COLO668 (cell line): Measurements from ENCODE around the gene VPS8.
A peak's percentile ranks its signal among the peaks of the same experiment; 100 is the strongest.
"Not testable (repeated sequence)": the region's sequence is repeated elsewhere in the genome, so short reads cannot be mapped to it uniquely, and the experiment has no call there.

Experiments used
- DNase-seq: peaks from one replicate; lab custom pipeline; 2025; ENCODE audit not compliant: unreplicated experiment; lab: John Stamatoyannopoulos, UW

VPS8 gene

DNA sequence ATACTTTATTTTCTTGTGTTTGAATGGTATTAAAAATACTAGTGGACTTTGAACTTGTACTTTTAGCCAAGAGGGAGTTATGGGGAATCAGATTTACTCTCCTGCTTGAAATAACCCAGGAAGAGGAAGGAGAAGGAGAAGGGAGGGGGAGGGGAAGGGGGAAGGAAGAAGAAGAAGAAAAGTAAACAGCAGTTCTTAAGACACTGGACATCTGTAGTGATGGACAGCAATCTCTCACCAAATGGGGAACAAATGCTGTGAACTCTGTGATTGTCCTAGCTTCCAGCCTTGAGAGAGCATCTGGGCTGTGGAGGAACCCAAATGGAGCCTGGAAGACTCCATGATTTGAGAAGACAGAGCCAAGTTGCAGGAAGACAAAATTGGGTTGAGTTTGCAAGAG, 52.0 kb downstream of the VPS8 start:
- no peak for DNase-seq

DNA sequence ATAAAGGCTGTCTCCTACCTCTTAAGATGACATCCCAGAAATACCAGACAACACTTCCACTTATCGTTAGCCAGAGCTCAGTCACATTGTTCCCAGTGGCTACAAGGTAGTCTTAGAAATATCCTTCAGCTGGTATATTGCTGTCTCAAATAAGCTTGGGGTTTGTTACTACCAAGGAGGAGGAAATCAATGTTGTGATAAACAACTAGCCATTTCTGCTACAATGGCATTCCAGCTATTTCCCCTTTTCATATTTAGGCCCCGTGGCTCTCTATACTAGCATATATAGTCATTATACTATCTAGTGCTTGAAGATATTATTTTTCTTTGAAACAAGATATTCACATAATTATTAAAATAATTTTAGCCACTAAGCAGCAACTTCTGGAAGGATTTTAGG, 56.5 kb downstream of the VPS8 start:
- no peak for DNase-seq

DNA sequence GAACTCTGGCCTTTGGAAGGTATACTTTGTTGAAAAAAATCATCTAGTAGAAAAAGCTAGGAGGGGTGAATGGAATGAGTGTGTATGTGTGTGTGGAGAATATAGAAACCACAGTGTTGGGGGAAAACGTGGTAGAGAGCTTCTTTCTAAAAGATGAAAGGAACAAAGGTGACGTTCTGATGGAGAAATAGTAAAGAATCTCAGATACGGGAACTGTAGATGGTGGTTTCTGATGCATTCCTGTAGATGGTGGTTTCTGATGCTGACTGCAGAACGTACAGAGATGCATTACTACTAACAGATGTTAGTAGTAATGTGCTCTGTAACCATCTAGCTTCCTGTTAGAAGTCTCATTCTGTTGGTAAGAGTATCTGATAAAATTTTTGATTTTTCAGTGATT, 60.2 kb downstream of the VPS8 start:
- DNase-seq = no peak

DNA sequence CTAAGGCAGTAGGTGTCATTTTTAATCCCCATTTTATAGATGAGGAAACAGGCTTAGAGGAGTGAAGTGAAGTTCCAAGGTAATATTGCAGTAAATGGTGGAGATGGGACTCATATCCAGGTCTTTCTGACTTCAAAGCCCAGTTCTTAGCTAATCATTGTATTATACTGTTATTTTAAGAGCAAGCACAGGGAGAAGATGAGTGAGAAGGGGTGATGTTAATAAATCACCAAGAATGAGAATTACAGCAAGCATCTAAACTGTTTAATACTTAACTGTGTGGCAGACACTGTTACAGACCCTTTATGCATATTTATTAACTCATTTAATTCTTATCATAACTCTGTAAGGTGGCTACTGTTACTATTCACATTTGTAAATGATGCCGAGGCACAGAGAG, 61.2 kb downstream of the VPS8 start:
- no peak for DNase-seq

DNA sequence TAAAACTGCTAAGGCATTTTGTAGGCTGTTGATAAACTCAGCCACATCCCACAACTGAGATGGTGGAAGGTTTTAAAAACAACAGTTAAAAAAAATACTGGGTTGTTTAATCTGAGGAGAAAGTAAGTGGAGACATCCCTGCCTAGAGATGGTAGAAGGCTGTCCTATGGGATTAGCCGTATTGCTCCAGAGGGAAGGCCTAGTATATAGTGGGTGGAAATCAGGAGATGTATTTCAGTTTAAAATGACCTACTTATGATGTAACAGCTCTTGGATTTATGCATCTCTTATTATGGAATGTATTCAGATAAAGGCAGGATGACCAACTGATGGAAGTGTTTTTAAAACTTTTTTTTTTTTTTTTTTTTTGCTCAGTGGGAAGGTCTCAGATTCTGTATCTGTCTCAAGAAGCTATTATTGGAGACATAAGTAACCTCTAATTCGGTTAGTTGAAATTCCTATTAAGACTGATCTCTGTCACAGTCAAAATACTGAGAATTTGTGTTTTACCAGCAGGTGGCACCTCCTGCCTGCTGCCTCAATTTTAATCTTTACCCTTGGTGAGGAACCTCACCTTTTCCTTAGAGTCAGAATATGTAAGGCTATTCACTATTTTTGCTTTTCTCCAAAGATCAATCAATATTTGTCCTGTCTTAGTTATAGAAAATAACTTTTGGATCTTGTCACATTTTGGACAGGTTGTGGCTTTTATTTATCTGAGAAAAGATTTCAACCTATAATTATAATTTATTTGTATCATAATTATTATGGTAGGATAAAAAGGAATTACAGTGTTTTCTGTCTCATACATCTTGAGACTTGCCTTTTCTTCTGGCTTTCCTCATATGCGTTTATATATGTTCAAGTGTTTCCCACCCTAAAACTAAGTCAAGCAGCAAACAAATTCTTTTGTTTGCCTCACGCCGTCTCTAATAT, 63.0 kb downstream of the VPS8 start:
- peak; percentile 0 for DNase-seq

DNA sequence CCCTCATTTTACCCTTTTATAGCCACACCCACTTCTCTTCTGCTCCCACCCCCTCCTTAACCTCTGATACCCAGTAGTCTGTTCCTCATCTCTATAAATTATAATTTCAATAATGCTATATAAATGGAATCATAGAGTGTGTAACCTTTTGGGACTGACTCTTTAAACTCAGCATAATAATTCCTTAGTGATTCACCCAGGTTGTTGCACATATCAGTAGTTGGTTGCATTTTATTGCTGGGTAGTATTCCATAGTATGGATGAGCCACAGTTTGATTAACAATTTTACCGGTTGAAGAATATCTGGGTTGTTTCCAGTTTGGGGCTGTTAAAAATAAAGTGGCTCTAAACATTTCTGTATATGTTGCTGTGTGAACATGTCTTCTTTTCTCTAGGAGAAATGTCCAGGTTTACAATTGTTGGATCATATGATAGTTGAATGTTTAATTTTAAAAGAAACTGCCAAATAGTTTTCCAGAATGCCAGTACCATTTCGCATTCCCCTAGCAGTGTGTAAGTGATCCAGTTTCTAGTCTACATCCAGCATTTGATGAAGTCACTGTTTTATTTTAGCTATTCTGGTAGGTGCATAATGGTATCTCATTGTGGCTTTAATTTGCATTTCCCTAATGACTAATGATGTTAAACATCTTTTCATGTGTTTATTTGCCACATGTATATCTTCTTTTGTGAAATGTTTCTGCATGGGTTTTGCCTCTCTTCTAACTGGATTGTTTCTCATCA, 68.5 kb downstream of the VPS8 start:
- no peak for DNase-seq

DNA sequence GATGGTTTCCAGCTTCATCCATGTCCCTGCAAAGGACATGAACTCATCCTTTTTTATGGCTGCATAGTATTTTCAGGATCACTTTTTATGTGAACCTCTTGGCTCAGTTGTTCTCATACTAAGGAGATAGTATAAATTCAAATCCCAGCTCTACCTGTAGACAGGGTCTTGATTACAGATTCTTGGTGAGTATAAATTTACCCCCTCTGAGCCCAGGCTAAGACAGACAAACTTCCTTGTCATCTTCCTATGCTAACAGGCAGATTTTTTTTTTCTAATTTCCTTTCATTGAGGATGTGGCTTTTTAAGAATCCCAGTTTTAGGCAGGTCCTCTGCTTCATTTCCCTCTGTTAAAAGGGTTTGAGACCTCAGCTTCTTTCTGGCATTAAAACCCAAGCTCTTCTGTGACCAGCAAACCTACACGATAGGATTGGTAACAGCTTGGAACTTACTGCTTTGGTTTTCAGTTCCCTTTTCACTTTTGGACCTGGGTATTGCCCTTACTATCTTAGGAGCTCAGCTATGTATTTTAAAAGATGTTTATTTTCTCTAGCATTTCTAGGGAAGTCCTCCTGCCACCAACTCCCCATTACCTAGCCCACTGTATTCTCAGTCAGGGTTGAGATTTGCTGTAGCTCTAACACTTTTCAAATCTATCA, 72.5 kb downstream of the VPS8 start:
- DNase-seq = no peak

DNA sequence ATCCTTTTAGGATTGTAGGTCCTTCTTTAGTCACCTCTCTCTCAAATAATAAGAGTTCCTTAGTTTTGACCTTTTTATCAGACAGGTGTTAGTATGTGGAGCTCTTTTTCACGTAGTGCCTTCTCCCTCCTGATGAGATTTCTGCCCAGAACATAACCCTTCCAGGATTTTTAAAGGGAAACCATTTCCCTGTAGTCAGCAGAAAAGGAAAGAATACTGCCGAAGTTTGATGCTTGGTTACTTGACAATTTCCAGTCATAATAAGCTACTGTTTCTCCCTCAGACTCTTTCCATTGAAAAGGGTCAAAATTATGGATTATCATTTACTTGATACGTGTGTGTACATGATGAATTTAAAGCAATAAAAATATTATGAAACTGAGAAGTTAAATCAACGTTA, 73.1 kb downstream of the VPS8 start:
- DNase-seq = no peak

DNA sequence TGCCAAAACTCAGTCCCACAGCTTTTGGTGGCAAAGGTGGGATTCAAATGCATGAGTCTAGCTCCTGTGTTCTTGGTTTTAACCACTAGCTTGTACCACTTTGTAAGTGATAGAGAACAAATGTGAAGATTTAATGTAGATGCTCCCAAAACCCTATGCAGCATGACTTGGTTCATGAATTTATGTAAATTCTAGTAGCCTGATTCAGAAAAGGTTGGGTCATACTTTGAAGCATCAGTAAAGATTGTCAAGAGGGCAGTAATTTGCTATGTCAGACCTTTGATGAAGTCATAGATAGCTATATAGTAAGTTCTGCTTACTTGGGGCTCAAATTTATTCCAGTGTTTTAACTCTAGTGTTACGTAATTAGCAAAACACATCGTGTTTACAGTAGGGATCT, 75.6 kb downstream of the VPS8 start:
- no peak for DNase-seq

DNA sequence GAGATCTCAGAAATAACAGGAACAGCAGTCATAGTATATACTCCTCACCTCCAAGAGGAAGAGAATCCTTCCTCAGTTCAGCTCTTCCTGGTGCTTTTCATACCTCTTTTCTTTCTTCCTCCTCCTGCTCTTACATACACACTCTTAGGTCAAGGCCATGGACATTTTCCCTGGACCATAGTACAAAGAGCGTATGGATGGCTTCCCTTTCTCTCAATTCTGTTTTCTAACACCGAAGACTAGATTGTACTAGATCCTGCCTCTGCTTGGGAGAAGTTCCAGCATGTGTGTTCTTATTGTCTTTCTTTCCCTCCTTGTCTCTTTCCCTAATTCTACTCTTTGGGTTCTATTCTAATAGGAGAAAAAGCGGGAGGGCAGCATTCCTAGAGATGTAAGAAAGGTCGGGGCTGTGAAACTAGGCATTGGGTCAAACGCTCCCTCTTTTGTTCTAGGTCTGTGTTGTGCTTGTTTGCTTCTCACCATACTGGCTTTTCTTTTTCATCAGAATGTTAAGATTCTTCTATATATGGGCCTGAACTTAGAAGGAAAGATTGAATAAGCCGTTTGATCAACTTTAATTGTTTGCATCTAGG, 77.4 kb downstream of the VPS8 start:
- DNase-seq = no peak

DNA sequence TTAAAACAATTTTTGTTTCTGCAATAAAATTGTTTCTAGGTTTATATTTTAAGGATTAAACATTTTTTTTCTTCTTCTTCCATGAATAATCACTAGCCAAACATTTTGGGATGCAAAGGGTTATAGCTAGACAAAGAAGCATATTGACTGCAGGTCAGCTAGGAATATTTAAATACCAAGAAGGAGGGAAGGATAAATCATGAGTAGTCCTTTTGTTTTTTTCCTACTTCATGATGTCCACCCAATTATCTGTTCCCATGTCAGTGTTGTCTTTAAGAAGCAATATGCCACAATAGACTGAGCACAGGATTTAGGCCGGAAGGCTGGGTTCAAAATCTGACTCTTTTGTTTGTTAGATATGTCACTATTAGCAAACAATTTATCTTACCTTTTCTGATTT, 82.1 kb downstream of the VPS8 start:
- DNase-seq = no peak

DNA sequence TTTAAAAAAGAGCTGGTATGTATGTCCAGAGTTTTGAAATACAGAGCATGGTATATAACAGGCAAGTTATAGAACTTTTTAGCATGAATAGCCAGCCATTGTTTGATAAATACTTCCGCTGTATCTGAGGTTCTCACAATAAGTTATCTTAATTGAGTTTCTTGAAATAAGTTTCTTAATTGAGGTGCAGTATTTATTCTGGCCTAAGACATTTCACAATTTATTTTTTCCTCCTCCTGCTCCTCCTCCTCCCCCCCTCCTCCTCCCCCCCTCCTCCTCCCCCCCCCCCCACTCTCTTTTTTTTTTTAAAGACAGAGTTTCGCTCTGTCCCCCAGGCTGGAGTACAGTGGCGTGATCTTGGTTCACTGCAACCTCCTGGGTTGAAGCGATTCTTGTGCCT, 83.4 kb downstream of the VPS8 start:
- no peak for DNase-seq

DNA sequence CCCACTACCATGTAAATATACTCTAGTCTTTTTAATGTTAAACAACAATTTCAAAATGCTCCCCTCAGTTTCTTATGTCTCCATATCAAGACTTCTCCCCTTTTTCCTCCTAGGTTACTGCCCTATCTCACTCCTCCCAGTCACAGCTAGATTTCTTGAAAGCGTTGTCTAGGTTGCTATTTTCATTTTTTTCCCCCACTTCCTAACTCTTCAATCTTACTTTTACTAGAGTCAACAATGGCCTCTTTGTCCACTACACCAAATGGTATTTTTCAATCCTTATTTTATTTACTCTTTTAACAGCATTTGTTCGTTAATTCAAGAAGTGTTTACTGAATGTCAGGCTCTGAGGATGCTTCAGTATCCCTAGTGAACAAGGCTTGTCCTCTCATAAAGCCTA, 84.4 kb downstream of the VPS8 start:
- DNase-seq = no peak

DNA sequence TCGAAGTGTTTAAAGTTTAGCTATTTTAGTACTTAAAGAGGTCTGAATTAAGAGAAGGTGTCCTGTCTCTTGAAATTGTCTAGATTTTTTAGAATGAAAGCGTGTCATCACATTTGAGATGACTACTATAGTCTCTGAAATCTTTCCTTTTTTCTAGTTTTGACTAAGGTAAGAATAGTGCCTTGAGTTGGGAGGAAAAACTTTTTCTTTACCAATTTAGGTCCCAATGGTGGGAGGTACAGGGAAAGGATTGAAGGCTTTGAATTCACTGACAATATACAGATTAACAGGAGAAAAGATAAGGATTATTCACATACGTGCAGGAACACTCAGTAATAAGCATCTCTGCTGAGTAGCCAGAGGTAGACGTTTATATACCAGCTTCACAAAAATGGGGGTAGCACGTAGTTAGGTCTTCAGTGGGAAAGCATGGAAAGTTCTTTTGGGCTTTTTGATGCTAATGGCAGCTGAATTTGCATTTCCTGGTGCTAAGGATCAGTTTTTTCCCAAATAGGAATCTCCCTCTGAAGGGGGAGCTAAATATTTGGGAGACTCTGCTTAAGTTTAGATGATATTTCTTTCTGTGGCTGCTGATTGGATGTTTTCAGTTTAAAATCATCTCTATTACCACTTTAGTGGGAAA, 88.1 kb downstream of the VPS8 start:
- no peak for DNase-seq

DNA sequence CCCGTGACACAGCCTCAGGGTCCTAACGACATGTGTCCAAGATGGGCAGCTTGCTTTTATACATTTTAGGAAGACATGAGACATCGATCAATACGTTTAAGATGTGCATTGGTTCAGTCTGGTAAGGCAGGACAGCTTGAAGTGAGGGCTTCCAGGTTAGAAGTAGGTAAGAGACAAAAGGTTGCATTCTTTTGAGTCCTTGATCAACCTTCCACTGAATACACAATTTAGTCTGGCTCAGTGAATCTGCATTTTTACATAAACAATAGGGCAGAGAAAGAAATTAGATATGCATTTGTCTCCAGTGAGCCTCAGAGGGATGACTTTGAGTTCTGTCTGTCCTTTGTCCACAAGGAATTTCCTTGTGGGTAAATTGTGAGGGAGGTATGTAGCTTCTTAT, 95.1 kb downstream of the VPS8 start:
- DNase-seq = not testable (repeated sequence)

DNA sequence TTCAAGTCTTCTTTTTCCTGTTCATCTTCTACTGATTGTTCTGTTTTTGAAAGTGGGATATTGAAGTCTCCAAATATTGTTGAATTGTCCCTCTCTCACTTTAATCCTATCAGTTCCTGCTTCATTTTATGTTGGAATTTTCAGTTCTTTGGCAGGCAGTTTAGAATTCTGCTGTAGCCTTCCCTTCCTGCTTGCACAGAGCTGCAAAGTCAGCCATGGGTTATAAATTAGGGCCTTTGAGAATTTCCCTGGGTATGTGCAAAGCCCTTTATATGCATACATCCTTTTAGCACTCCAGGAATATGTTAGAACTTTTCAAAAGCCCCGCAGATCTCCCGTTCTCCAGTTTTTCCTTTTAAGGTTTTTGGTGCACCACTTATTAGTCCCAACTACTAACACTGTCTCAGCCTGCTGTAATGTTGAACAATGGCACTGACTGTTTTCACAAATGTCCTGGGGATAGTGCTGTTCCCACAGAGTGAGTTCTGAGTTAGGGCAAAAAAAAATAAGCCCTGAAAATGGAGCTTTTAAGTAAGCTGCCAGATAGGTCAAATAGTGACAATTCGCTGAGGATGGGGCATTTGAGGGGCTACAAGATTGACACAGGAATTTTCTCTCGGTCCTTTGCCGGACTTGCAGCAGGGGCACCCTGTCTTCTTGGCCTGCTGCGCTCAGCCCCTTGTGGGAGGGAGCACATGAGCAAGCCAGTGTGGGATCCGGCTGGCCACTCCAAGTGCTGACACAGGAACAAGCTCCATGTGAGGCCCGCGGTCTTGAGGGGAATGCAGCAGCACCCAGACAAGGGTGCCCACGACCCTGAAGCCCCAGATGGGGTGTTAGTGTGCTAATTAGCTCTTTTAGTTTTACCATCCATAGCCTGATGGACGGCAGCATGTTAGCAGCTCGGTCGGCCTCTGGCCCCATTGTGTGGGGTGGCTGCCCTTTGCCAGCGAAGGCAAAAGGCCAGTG, 96.0 kb downstream of the VPS8 start:
- no peak for DNase-seq

DNA sequence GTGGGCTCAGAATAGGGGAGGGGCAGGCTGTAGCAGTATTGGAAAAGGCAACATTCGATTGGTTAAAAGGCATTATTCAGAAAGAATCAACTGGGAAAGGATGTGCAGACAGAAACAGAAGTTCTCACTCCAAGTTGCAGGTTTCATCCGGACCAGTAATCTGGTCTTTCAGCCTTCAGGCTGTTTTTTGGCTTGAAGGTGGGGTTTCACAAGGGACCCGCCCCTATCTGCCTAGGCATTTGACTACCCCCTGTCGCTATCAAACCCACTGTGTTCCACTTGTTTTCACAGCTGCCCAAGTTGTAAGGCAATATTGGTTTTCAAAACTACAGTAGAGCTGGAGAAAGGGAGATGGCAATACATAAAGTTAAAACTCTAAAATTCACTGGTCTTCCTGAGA, 96.9 kb downstream of the VPS8 start:
- DNase-seq = no peak

DNA sequence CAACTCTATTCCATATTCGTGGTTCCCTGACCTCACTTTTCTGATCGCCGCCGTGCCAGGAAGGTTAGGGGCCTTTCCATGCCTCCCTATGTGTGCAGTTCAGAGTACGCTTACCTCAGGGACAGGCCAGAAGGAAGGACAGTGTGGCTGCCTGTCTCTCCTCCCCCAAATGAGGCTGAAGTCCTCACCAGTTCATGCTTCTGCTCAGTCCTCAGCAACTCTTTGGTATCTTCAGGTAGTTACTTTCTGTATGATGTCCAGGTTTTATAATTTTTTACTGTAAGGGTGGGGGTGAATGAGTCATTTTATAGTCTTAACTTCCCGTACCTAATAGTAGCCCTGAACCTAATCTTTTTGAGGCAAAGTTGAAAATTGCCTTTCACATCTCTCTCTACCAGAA, 98.7 kb downstream of the VPS8 start:
- no peak for DNase-seq

DNA sequence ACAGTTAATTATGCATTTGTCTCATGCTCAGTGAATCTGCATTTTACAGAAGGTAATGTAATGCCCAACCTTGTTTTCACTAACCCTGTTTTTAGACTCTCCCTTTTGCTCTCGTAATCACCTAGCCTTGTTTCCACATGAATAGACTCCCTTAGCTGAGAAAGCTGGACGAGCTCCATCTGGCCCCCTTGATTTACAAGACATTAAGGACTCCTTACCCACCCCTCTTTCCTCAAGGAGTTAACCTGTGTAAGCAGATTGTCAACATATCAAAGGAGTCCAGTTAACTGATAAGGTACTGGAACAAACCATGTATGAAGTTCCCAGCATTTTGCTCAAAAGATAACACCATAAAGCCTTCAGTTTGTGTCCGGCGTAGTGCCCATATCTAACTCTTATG, 99.6 kb downstream of the VPS8 start:
- no peak for DNase-seq

DNA sequence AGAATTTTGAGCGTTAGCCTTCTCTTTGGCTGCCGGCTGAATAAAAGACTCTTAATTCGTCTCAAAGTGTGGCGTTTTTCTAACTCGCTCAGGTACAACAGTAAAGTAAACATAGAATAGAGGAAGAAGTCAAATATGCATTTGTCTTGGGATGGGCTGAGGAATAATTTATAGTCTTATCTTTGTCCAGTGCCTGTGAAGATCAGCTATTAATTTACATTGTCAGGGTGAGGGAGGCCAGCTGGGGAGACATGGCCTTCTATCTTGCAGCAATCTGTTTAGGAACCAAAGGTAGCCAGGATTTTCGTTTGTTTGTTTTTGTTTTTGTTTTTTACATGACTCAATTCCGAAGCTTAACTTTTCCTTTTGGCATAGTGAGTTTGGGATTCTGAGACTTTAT, 100.2 kb downstream of the VPS8 start:
- no peak for DNase-seq
